ENCODE data around the gene ZNF592. TPM values are rescaled to one million over a fixed set of nuclear protein-coding genes. Genes with fewer than 3 reads are reported as not detected.

Gene ZNF592
- total and polyA plus RNA-seq, 9 of the 15 experiments (the other 6 are each of a cell fraction or from before 2014, with no cell fraction given): 0.88 to 23.8 (median 7.4) TPM

GRCh38 chr15:84821501-84822021 lies 73.2 kb downstream of the ZNF592 start:
- Histone ChIP-seq H3K27ac (ENCODE audit: extremely low read depth, low read depth, low read length) (peak overlapping the region; percentile 22; the same call in 1 of the 3 replicates), H3K27me3 (ENCODE audit: control insufficient read depth in 2 of 2, insufficient read depth in 2 of 2, low read length in 2 of 2) (no peaks in the 10 kb centered on the region), H3K9me3 (replicated peaks; ENCODE audit: control insufficient read depth, insufficient read depth, low read depth, low read length) (no peaks in the 10 kb centered on the region), H3K36me3 (ENCODE audit: control insufficient read depth, insufficient read depth, low read length) (no peaks in the 10 kb centered on the region), H4K20me1 (replicated peaks; ENCODE audit: control insufficient read depth, insufficient read depth, low read length) (no peaks in the 10 kb centered on the region), H3K4me3 (no peak overlapping the region), H3K9ac (ENCODE audit: insufficient read depth in 1 of 2, low read depth in 2 of 2, low read length in 2 of 2) (peak overlapping the region in 1 of 2 experiments; percentile 33; a peak in 2 of 4 replicates), H3K79me2 (ENCODE audit: control insufficient read depth, insufficient read depth, low read length) (no peaks in the 10 kb centered on the region), H3K9me1 (ENCODE audit: control insufficient read depth, insufficient read depth, low read length) (no peaks in the 10 kb centered on the region), H2AFZ (ENCODE audit: low read depth, low read length) (peak overlapping the region; percentile 82), H3K4me1 (replicated peaks in 1 of 2; ENCODE audit: control insufficient read depth in 2 of 2, insufficient read depth in 2 of 2, low read length in 2 of 2) (peaks cover 24 to 36% of the 10 kb centered on the region in 2 experiments), H3K4me2 (ENCODE audit: insufficient read depth, low read length) (peak overlapping the region; percentile 44; the same call in 1 of the 2 replicates)
- BruUV-seq (replicated peaks): no TSS peak
- in situ Hi-C loops (cut with MboI): no loop called here
- FAIRE-seq (peak; percentile 85), ATAC-seq (peak; percentile 75), DNase-seq (ENCODE audit: extremely low read depth in 1 of 4, low spot score in 3 of 4) (peak; percentile 41 to 71 (median 56))
- intact Hi-C loops (cut with micrococcal nuclease): loop anchor here (1.0 to 10.0 kb wide), 4 partner anchors 167 to 233 kb away; partner anchors contain the start of gene WDR73
- ChIA-PET CTCF (ENCODE audit: low intra/inter-chr PET ratio) (interaction anchor here (0.6 to 1.4 kb wide), 5 partner anchors 167 to 267 kb away, joined by 3 to 5 read pairs (median 3); partner anchors contain the start of gene WDR73), POLR2A (interaction anchor here (0.5 to 1.8 kb wide), 6 partner anchors 10 to 339 kb away, joined by 3 to 15 read pairs (median 4); no protein-coding TSS in a partner anchor)
- 15% methylated on average over 8 of the region's 8 CpGs for WGBS (ENCODE audit: insufficient coverage, low coverage, missing lambda C conversion rate)
- TF ChIP-seq AFF1 (IDR thresholded peaks at IDR 0.05; ENCODE audit: low read depth in 1 of 2, partially characterized antibody in 2 of 2) (peak in 1 of 2 experiments; percentile 37), RFX7 (CRISPR knock-in tag; IDR thresholded peaks at IDR 0.05) (no peak), CC2D1A (IDR thresholded peaks at IDR 0.05) (peak; percentile 46; the same call in 1 of the 2 replicates), SETDB1 (IDR thresholded peaks at IDR 0.05; ENCODE audit: low read length) (no peak), HDAC3 (IDR thresholded peaks at IDR 0.05; ENCODE audit: borderline replicate concordance, partially characterized antibody) (no peak), NFE2 (IDR thresholded peaks at IDR 0.05; ENCODE audit: low read depth) (no peak), ZNF449 (CRISPR knock-in tag; IDR thresholded peaks at IDR 0.05) (no peak), EGR1 (conservative IDR thresholded peaks at IDR 0.05) (peak; percentile 33; the same call in 1 of the 2 replicates), CTCF (IDR thresholded peaks at IDR 0.05 in 2 of 3, conservative IDR thresholded peaks at IDR 0.05 in 1 of 3; ENCODE audit: insufficient read depth in 2 of 3, low read depth in 1 of 3, low read length in 3 of 3) (peak; percentile 57 to 68 (median 64)), HDAC1 (IDR thresholded peaks at IDR 0.05) (peak in 1 of 2 experiments; percentile 1; a peak in 1 of 4 replicates), PKNOX1 (IDR thresholded peaks at IDR 0.05) (no peak)

Data from K562 (cell line).